ENCODE results near the gene ZNF385B. TPM values are rescaled to one million over a fixed set of nuclear protein-coding genes. Genes with fewer than 3 reads are reported as not detected.

The ZNF385B gene
- total RNA-seq, 1 experiment from 2014 or later, result 0.77 TPM

DNA sequence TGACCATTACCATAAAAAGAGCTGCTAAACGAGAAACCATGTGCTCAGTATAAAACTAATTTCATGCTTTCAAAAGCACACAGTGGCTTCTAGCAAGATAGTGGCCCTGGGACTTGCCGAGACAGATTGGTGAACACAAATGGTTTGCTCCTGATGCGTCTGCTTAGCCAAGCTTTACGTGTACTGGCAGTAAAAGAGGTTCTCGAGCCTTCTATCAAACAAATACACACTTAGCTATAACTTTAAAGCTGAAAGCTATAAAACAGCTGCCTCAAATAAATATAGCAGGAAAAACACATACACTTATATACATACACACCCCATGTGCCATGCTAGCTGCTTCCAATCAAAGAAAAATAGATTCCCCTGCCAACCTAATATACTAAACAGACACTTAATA, 117.0 kb downstream of the ZNF385B start:
- BruUV-seq (replicated peaks), result no TSS peak
- Mint-ChIP-seq H3K9me3 (ENCODE audit: unreplicated experiment) (no peaks in the 10 kb centered on the region), H3K27ac (ENCODE audit: unreplicated experiment) (no peak overlapping the region), H3K4me3 (ENCODE audit: unreplicated experiment) (no peak overlapping the region), H3K36me3 (ENCODE audit: insufficient read depth, unreplicated experiment) (no peaks in the 10 kb centered on the region), H3K4me1 (ENCODE audit: low read depth, unreplicated experiment) (peaks cover 4% of the 10 kb centered on the region), H3K27me3 (ENCODE audit: insufficient read depth, unreplicated experiment) (peaks cover 5% of the 10 kb centered on the region)
- Histone ChIP-seq H3K9me3 (no peaks in the 10 kb centered on the region), H3K36me3 (ENCODE audit: control insufficient read depth, insufficient read depth, low read length) (no peaks in the 10 kb centered on the region), H3K4me1 (no peaks in the 10 kb centered on the region), H3K27me3 (replicated peaks; ENCODE audit: control insufficient read depth, insufficient read depth, low read length) (no peaks in the 10 kb centered on the region), H3K4me3 (ENCODE audit: low read depth, low read length) (no peak overlapping the region)
- DNase-seq, result no peak
- intact Hi-C loops (cut with micrococcal nuclease; ENCODE audit: unreplicated experiment), result loop anchor here (5.0 kb wide), 1 partner anchor 77 kb away; no protein-coding TSS in a partner anchor
- ChIA-PET POLR2A (no interaction called here), CTCF (interaction anchor here (0.7 kb wide), 1 partner anchor 149 kb away, joined by 7 read pairs; no protein-coding TSS in a partner anchor)
- TF ChIP-seq, protein P1, sequence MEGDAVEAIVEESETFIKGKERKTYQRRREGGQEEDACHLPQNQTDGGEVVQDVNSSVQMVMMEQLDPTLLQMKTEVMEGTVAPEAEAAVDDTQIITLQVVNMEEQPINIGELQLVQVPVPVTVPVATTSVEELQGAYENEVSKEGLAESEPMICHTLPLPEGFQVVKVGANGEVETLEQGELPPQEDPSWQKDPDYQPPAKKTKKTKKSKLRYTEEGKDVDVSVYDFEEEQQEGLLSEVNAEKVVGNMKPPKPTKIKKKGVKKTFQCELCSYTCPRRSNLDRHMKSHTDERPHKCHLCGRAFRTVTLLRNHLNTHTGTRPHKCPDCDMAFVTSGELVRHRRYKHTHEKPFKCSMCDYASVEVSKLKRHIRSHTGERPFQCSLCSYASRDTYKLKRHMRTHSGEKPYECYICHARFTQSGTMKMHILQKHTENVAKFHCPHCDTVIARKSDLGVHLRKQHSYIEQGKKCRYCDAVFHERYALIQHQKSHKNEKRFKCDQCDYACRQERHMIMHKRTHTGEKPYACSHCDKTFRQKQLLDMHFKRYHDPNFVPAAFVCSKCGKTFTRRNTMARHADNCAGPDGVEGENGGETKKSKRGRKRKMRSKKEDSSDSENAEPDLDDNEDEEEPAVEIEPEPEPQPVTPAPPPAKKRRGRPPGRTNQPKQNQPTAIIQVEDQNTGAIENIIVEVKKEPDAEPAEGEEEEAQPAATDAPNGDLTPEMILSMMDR (IDR thresholded peaks at IDR 0.05; ENCODE audit: insufficient read depth in 1 of 2, low read depth in 1 of 2, low read length in 1 of 2, severe bottlenecking in 1 of 2, unreplicated experiment in 1 of 2), result no peak

DNA sequence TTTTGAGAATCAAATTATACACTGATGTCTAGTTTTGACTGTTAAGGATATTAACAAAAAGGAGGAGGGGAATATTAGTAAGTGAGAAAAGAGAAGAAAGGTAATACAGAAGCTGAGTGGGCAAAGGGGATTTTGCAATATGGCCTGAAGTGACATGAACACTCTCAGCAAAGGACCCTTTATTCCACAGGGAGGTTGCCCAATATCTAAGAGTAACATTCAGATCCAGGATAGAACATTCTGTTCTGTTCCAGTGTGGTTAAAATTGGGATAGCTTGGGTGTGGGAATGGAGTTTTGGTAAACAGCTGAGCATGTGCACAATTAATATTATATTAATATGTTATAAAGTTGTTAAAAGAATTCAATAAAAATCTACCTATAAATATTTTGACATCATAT, 120.1 kb downstream of the ZNF385B start:
- ChIA-PET CTCF (no interaction called here), POLR2A (no interaction called here)
- Histone ChIP-seq H3K4me3 (ENCODE audit: low read depth, low read length) (no peak overlapping the region), H3K4me1 (no peaks in the 10 kb centered on the region), H3K9me3 (no peaks in the 10 kb centered on the region), H3K36me3 (ENCODE audit: control insufficient read depth, insufficient read depth, low read length) (no peaks in the 10 kb centered on the region), H3K27me3 (replicated peaks; ENCODE audit: control insufficient read depth, insufficient read depth, low read length) (no peaks in the 10 kb centered on the region)
- peaks cover 5% of the 10 kb centered on the region for H3K27me3 Mint-ChIP-seq (ENCODE audit: insufficient read depth, unreplicated experiment)
- H3K4me1 Mint-ChIP-seq (ENCODE audit: low read depth, unreplicated experiment), result no peaks in the 10 kb centered on the region
- H3K9me3 Mint-ChIP-seq (ENCODE audit: unreplicated experiment), result no peaks in the 10 kb centered on the region
- no TSS peak for BruUV-seq (replicated peaks)
- no peaks in the 10 kb centered on the region for H3K36me3 Mint-ChIP-seq (ENCODE audit: insufficient read depth, unreplicated experiment)
- intact Hi-C loops (cut with micrococcal nuclease; ENCODE audit: unreplicated experiment), result loop anchor here (5.0 kb wide), 1 partner anchor 74 kb away; no protein-coding TSS in a partner anchor
- H3K27ac Mint-ChIP-seq (ENCODE audit: unreplicated experiment), result no peak overlapping the region
- H3K4me3 Mint-ChIP-seq (ENCODE audit: unreplicated experiment), result no peak overlapping the region
- DNase-seq, result no peak
- TF ChIP-seq, protein P1 (IDR thresholded peaks at IDR 0.05; ENCODE audit: insufficient read depth in 1 of 2, low read depth in 1 of 2, low read length in 1 of 2, severe bottlenecking in 1 of 2, unreplicated experiment in 1 of 2), result no peak

DNA sequence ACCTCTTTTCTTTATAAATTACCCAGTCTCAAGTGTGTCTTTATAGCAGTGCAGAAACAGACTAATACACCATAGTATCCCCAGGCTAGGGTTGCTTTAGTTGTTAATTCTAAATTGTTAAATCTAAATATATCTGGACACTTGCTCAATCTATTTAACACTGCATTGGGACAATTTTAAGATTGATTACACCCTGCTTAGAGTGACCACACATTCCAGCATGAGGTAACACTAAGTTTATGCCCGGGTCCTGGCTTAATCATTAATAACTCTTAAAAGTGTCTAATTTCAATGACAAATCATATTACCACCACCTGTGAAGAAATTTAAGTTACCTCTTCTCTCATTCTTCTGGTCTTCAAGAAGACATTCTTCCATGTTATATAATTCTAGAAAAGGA, 131.4 kb downstream of the ZNF385B start:
- H3K9me3 Mint-ChIP-seq (ENCODE audit: unreplicated experiment), result no peaks in the 10 kb centered on the region
- Histone ChIP-seq H3K27me3 (replicated peaks; ENCODE audit: control insufficient read depth, insufficient read depth, low read length) (no peaks in the 10 kb centered on the region), H3K4me3 (ENCODE audit: low read depth, low read length) (no peak overlapping the region), H3K4me1 (no peaks in the 10 kb centered on the region), H3K36me3 (ENCODE audit: control insufficient read depth, insufficient read depth, low read length) (no peaks in the 10 kb centered on the region), H3K9me3 (no peaks in the 10 kb centered on the region)
- ChIA-PET CTCF (no interaction called here), POLR2A (no interaction called here)
- intact Hi-C loops (cut with micrococcal nuclease; ENCODE audit: unreplicated experiment), result no loop called here
- TF ChIP-seq, protein P1 (IDR thresholded peaks at IDR 0.05; ENCODE audit: insufficient read depth in 1 of 2, low read depth in 1 of 2, low read length in 1 of 2, severe bottlenecking in 1 of 2, unreplicated experiment in 1 of 2), result no peak
- H3K4me3 Mint-ChIP-seq (ENCODE audit: unreplicated experiment), result no peak overlapping the region
- H3K4me1 Mint-ChIP-seq (ENCODE audit: low read depth, unreplicated experiment), result no peaks in the 10 kb centered on the region
- H3K36me3 Mint-ChIP-seq (ENCODE audit: insufficient read depth, unreplicated experiment), result no peaks in the 10 kb centered on the region
- H3K27me3 Mint-ChIP-seq (ENCODE audit: insufficient read depth, unreplicated experiment), result no peaks in the 10 kb centered on the region
- no peak for DNase-seq
- no TSS peak for BruUV-seq (replicated peaks)
- no peak overlapping the region for H3K27ac Mint-ChIP-seq (ENCODE audit: unreplicated experiment)

Data from Caco-2 (cell line).